Fibroblast of upper back skin (primary cell): ENCODE measurements around the gene MATN3.

Experiments
- DNase-seq: peaks from one replicate; pipeline ENCODE4 v3.0.0-alpha.2; 2013

Gene MATN3

GRCh38 chr2:19993731-19994130, 18.7 kb downstream of the MATN3 start:
- no peak for DNase-seq

GRCh38 chr2:19991895-19992294, 20.6 kb downstream of the MATN3 start:
- DNase-seq: no peak

DNA sequence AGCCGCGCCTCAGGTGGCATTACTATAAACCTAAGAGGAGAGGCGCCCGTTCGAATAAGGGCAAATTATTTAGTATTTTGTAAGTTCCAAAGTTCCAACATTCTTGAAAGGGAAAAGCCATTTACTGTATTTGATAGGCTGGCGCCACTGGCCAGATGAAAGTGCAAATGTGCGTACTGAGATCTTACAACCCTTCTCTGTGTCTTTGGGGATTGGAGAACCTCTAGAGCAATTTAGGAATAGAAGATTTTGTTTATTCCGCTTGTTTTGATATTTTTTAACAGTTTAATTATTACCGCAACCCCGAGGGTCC, 22.1 kb downstream of the MATN3 start:
- DNase-seq: no peak

DNA sequence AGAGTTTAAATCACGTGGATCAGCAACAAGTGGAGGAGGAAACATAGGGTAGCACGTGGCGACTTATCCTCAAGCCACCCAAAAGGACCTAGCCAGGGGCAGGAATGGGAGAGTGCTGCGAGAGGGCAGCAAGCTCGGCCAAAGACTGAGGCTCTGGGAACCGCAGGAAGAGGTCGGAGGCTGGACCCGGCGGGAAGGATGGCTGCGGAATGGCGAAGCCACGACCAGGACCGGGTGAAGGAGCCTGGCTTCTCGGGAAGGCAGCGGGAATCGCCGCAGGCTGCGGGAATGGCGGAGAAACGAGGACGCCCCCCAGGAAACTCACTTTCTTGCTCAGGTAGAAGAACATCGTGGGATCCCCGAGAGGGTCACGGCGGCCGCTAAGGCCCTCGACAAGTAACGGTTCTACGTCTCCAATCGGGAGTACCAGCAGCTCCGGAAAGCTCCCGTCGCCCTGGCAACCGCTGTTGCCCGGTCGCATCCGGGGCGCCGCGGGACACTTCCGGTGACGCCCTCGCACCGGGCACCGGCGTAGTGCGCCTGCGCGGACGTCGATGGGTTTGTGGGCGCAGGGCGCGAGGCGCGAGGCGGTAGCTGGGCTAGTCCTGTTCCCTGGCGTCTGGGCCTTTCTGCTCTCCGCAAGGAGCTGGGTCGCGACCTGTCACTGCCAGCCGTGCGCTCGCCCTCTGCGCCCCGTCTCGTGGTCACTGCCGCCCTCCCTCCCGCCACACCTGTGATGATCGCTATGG, 22.6 kb downstream of the MATN3 start, which contains the start of gene WDR35:
Gene WDR35 (minus strand): TSS at position 439 of the 749 bp plus-strand sequence. CDS start 90 bp downstream, at position 349.
- DNase-seq: peak; percentile 85

GRCh38 chr2:19989342-19989666, 23.2 kb downstream of the MATN3 start:
- DNase-seq: no peak

GRCh38 chr2:19988600-19988999, 23.9 kb downstream of the MATN3 start:
- no peak for DNase-seq

GRCh38 chr2:19987936-19988335, 24.5 kb downstream of the MATN3 start:
- DNase-seq: no peak

DNA sequence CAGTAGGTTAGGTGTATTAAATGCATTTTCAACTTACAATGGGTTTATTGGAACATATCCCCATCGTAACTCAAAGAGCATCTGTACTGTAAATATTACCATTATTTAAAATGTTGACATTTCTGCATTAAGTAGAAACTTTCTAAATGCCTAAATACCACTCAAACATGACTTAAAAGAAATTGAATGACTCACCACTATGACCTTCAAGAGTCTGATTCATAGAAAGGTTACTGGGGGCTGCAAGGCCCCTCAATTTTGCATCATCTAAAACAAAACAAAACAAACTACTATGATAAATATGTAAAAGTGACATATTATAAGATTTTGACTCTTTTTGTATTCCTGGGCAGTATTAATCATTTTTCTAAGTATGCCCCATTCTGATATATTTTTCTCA, 30.2 kb downstream of the MATN3 start:
- peak; percentile 13 for DNase-seq

GRCh38 chr2:19979932-19980331, 32.5 kb downstream of the MATN3 start:
- DNase-seq: no peak

GRCh38 chr2:19973466-19973865, 39.0 kb downstream of the MATN3 start:
- DNase-seq: no peak

DNA sequence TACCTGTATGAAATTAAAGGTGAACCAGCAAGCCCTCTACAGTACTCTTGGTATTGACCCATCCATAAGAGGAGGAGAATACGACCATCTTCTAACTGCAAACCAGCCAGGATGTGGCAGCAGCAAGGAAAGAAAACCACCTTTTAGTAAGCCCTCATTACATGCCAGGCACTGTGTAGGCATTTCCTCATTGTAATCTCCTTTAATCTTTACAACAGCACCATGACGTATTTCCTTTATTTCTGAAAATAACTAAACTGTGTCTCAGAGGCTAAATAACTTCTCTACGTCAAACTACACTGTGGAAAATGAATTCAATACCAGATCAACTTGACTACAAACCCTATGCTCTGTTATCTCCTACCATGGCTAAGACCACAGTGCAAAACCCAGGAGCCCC, 40.8 kb downstream of the MATN3 start:
- no peak for DNase-seq

- DNase-seq: no peak
These were observed 49.1 kb downstream of the MATN3 start for GRCh38 chr2:19963386-19963785.

DNA sequence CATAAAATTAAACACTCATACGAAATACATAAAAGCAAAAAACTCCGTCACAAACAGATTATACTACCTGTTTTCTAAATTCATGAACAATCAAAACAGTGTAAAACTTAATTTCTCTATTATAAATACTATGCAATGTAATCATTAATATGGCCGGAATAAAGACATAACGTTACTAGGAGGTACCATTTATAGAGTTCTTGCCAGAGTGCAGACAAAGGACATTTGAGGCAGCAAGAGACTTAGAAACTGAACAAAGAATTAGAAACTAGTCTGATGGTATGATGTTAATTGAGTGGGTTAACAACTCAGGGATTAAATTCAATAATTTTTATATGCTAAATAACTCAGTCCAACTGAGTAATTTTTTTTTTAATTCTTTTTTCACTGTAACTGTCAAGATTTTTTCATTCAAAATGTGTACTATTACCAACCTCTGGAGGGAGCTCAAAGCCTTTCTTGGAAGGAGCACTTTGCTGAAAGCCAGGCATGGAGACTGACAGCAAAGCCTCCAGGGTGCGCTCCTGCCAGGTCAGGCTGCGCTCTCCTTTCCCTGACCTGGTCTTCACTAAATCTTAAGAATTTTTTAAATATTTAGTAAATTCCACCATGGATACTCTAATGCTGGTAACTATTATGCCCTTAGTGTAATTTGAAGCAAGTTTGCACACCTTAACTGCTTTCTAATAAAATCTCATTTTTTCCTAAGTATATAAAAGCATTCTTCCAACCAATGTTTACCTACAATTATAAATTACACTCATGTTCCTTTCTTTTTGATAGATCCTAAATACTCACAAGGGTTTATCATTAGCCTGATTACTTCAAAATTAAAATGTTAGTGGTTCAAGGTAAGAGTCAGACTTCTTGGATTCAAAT, 56.7 kb downstream of the MATN3 start:
- peak; percentile 76 for DNase-seq

DNA sequence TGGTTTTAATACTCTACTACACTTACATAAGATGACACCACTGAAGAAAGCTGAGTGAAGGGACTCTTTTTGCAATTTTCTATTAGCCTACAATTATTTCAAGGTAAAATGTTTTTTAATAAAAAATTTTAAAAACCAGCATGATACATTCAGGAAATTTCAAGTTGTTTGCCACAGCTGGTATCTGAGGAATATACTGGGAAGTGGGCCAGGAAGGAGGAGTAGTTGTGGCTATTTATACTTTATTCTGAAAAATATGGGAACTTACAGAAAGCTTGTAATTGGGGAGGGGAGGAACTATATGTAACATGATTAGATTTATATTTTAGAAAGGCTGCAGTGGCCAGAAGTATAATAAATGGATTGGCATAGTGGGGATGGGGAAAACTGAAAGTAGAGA, 63.4 kb downstream of the MATN3 start:
- DNase-seq: peak; percentile 68

DNA sequence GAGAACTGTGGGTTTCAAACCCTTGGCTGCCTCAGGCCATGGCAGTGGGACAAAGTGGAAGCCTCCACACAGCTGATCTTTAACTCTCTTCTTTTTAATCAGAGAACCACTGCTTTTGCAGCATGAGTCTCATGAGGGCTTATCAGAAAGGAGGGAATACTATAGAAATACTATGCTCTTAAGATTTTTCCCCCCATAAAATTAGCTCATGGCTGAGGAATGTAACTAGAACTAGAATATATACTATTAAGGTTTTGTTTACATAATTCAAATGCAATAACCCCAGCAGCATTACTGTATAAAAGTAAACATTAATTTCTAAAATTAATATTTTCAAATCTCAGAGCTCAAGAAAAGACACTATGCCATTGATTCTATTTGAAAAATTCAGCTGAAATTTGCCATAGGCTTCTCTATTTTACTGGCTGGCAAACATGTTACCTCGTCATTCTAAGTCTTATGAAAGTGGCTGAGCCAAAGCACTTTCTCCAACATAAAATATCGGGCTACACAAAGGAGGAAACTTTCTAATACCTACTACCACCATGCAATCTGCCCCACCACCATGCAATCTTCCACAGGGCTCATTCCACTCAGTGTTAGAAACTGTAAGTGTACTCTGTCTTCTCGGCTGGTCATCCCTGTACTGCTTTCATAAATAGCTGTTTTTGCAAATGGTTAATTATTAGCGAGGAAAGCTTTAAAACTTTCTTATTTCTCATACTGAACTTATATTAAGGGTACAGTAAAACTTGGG, 65.1 kb downstream of the MATN3 start:
- DNase-seq: peak; percentile 7

GRCh38 chr2:19944205-19944845, 68.1 kb downstream of the MATN3 start:
- DNase-seq: no peak

DNA sequence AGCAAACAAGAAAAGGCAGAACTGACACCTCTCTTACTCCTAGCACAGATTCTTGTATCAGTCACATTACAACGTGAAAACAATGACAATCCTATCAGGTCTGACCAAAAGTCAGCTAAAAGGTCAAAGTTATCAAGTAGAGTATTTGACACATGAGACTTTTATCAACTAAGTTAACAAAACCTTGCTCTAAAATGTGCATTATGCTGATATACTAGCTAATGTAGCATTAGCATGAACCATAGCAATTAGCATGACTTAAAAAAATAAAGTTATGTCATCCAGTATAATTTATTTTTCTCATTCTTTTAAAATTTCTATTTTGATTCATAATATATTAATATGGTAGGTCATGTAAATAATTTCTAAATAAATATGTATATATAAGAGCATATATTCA, 69.3 kb downstream of the MATN3 start:
- no peak for DNase-seq

GRCh38 chr2:19942199-19942598, 70.3 kb downstream of the MATN3 start:
- DNase-seq: no peak
